ENCODE results near the gene VEPH1. TPM values are rescaled to one million over a fixed set of nuclear protein-coding genes. Genes with fewer than 3 reads are reported as not detected.

Gene VEPH1
- total and polyA plus RNA-seq, 11 donors, result 0.40 to 0.79 (median 0.45) TPM; not detected in 6

GRCh38 chr3:157384031-157384430 lies 119.2 kb downstream of the VEPH1 start:
- intact Hi-C loops (cut with DNase I), result no loop called here
- TF ChIP-seq CTCF (IDR thresholded peaks at IDR 0.05), result no peak
- TF ChIP-seq POLR2A (IDR thresholded peaks at IDR 0.05), result no peak
- Histone ChIP-seq H3K27me3 (no peaks in the 10 kb centered on the region), H3K4me3 (no peak overlapping the region), H3K9me3 (no peaks in the 10 kb centered on the region), H3K4me1 (no peaks in the 10 kb centered on the region), H3K27ac (no peak overlapping the region), H3K36me3 (no peaks in the 10 kb centered on the region)
- WGBS, 4 donors, result 65 to 74% (median 71%) methylated on average over 2 of the region's 2 CpGs
- no peak for DNase-seq
- ATAC-seq, result no peak

DNA sequence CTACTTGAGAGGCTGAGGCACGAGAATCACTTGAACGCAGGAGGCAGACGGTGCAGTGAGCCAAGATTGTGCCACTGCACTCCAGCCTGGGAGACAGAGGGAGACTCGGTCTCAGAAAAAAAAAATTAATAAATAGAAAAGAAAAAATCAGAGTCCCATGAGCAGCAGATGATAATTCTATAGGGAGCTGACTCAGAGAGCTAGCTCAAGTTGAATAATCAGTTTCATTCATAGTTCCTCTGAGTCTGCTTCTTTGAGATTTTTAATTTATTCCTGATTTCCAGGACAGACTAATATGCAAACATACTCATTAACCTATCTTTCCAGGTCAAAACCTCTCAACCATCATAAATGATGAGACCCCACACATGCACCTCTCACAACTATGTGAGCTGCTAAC lies 121.6 kb downstream of the VEPH1 start:
- ATAC-seq (no peak), DNase-seq (no peak)
- TF ChIP-seq CTCF (IDR thresholded peaks at IDR 0.05) (no peak), POLR2A (IDR thresholded peaks at IDR 0.05) (no peak)
- intact Hi-C loops (cut with DNase I), result no loop called here
- Histone ChIP-seq H3K9me3 (no peaks in the 10 kb centered on the region), H3K4me1 (no peaks in the 10 kb centered on the region), H3K4me3 (no peak overlapping the region), H3K36me3 (no peaks in the 10 kb centered on the region), H3K27ac (no peak overlapping the region), H3K27me3 (no peaks in the 10 kb centered on the region)
- 85 to 94% (median 89%) methylated on average over 4 of the region's 4 CpGs for WGBS, 4 donors

GRCh38 chr3:157379525-157380140 lies 123.6 kb downstream of the VEPH1 start:
- H3K36me3 ChIP-seq, result no peaks in the 10 kb centered on the region
- H3K4me1 ChIP-seq, result no peaks in the 10 kb centered on the region
- H3K27me3 ChIP-seq, result no peaks in the 10 kb centered on the region
- no peak for ATAC-seq
- intact Hi-C loops (cut with DNase I), result no loop called here
- no peaks in the 10 kb centered on the region for H3K9me3 ChIP-seq
- H3K4me3 ChIP-seq, result no peak overlapping the region
- 62 to 78% (median 71%) methylated on average over 1 of the region's 1 CpG for WGBS, 4 donors
- TF ChIP-seq POLR2A (IDR thresholded peaks at IDR 0.05), result no peak
- no peak for TF ChIP-seq CTCF (IDR thresholded peaks at IDR 0.05)
- DNase-seq, result no peak
- H3K27ac ChIP-seq, result no peak overlapping the region

- no peak for ATAC-seq
- H3K36me3 ChIP-seq, result no peaks in the 10 kb centered on the region
- H3K27me3 ChIP-seq, result no peaks in the 10 kb centered on the region
- TF ChIP-seq POLR2A (IDR thresholded peaks at IDR 0.05) (no peak), CTCF (IDR thresholded peaks at IDR 0.05) (no peak)
- no peak overlapping the region for H3K4me3 ChIP-seq
- WGBS, 4 donors, result 60 to 71% (median 64%) methylated on average over 5 of the region's 5 CpGs
- intact Hi-C loops (cut with DNase I), result no loop called here
- DNase-seq, result no peak
- no peaks in the 10 kb centered on the region for H3K9me3 ChIP-seq
- H3K27ac ChIP-seq, result no peak overlapping the region
- H3K4me1 ChIP-seq, result no peaks in the 10 kb centered on the region
Measured at GRCh38 chr3:157376603-157377300, 126.5 kb downstream of the VEPH1 start.
